Activated CD8-positive, alpha-beta memory T cell treated with anti-CD3 and anti-CD28 coated beads for 48 hours (primary cell): ENCODE results near the gene ZNF761.
A peak's percentile ranks its signal among the peaks of the same experiment; 100 is the strongest.
"Not testable (repeated sequence)": the region's sequence is repeated elsewhere in the genome, so short reads cannot be mapped to it uniquely, and the experiment has no call there.

Source experiments
- DNase-seq, 3 experiments: peaks; one replicate each; pipeline ENCODE4 v3.0.0-alpha.2; 2020; ENCODE audit warnings: low read depth in 2 of 3, low spot score in 2 of 3

The ZNF761 gene

DNA sequence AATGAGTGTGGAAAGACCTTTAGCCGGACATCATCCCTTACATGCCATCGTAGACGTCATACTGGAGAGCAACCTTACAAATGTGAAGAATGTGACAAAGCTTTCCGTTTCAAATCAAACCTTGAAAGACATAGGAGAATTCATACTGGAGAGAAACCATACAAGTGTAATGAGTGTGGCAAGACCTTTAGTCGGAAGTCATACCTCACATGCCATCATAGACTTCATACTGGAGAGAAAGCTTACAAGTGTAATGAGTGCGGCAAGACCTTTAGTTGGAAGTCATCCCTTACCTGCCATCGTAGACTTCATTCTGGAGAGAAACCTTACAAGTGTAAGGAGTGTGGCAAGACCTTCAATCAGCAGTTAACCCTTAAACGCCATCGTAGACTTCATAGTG is 24.0 kb downstream of the ZNF761 start:
- DNase-seq = no peak

DNA sequence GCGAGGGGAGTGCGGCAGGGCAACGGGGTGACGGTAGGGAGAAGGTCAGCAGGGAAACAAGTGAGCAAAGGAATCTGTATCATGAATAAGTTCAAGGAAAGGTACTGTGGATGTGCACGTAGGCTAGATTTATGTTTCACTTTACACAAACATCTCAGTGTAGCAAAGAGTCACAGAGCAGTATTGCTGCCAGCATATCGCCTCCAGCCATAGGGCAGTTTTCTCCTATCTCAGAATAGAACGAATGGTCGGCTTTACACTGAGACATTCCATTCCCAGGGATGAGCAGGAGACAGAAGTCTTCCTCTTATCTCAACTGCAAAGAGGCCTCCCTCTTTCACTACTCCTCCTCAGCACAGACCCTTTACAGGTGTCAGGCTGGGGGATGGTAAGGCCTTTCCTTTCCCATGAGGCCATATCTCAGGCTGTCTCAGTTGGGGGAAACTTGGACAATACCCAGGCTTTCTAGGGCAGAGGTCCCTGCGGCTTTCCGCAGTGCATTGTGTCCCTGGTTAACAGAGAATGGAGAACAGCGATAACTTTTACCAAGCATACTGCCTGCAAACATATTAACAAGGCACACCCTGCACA is 28.4 kb downstream of the ZNF761 start:
- DNase-seq = not testable (repeated sequence)

DNA sequence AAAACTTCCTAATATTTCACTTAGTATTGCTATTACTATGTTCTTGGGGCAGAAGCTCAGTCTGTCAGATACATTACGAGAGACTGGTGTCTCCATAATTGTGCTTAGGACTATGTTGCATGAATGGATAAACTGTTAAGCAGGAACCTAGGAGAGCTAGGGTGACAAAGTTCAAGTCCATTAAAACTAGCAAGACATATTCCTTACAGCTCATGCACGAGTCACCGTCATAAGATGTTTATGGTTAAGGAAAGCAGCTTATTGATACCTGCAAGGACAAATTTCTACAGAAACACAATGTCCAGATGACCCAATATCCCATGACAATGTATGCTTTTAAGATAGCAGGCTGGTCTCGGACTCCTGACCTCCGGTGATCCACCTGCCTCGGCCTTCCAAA is 30.1 kb downstream of the ZNF761 start:
- no peak for DNase-seq

DNA sequence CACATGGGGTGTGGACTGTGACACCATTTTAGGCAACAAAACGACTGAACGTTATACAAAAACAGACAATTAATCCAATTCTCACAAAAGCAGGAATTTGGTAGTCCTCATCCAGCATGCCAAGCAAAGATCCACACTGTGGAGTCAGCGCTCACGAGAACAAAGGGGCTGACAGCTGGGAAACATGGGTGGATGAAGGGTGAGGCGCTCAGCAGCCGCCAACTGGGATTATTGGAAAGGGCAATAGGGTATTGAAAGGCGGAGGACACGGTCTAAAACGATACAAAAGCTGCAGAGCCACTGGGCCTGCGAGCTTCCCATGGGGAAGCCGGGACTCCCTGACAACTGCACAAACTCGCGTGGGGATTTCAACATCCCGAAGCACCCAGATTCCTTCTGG is 31.1 kb downstream of the ZNF761 start:
- no peak for DNase-seq

DNA sequence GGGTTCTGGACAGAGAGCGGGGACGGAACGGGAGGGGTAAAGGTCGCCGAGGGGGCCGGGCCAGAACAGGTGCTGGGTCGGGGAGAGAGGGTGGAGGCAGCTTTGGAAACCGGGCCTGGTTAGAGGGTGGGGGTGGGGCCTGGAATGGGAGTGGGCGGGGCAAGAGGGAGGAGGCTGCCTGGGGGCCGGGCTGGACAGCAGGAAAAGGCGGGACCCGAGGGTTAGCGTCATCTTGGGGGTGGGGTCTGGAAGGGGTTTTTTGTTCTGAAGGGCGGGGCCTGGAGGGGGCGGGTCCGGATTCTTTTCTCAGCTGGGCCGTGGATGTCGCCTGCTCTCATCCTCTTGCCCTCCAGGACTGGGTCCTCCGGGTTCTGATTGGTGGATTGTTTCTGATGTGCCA is 31.5 kb downstream of the ZNF761 start:
- DNase-seq = no peak

DNA sequence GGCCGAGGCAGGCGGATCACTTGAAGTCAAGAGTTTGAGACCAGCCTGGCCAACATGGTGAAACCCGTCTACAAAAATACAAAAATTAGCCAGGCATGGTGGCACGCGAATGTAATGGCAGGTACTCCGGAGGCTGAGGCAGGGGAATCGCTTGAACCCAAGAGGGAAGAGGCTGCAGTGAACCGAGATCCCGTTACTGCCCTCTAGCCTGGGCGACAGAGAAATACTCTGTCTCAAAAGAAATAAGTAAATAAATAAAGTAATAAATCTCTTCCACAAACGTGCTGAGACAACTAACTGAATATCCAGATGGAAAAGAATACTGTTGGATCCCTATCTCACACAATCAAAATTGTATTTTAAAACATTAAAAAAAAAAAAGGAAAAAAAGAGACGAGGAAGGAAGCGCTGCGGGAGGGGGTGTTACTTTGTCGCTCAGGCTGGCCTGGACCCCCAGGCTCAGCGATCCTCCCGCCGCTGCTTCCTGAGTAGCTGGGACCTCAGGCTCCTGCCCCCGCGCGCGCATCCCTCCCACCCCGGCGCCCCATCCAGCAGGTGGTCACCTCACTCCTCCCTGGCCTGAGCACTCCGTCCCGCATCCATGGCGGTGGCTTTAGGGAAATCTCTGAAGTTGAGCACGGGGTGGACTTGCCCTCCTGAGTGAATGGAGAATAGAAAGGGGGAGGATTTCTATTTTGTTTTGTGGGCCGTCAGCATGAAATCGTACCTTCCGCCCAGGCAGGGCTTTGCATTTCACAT is 35.1 kb downstream of the ZNF761 start:
- DNase-seq = no peak

DNA sequence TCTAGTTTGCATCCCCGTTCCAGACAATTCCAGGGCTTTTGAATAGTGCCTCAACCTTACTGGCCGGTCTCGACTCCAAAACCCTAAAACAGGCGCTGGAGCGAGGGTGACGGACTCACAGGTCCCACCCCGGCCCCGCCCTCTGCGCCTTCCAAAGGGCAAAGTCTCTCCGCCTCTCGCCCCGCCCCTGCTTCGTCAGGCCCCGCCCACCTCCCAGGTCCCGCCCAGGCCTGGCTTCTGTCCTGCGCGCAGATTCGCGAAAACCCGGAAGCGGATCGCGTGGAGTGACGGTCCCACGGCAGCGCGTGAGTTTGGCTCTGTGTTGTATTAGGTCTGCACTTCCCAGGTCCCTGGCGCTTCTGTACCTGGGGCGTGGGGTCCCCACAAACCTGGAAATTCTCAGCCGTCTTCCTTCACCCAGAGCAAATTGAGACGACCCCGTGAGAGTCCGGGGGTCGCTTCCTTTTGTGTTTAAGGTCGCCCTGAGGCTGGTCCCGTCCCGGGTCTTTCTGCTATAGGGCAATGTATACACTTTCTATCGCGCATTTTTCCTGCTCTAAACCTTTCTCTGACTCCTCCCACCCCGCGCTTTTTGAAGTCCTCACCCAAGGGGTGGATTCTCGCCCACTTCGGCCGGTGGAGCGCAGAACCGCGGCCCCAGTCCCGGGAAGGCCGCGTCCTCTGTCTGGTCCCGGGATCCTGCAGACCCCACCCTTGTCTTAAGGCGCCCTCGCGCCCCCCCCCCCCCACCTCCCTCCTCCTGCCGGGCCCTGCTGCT is 35.9 kb downstream of the ZNF761 start, which contains the start of gene ZNF813:
Gene ZNF813 (plus strand): TSS at position 249 of the 778 bp plus-strand sequence. CDS start 16,090 bp downstream, outside the sequence.
- peak; percentile 78 to 95 (median 91) for DNase-seq

DNA sequence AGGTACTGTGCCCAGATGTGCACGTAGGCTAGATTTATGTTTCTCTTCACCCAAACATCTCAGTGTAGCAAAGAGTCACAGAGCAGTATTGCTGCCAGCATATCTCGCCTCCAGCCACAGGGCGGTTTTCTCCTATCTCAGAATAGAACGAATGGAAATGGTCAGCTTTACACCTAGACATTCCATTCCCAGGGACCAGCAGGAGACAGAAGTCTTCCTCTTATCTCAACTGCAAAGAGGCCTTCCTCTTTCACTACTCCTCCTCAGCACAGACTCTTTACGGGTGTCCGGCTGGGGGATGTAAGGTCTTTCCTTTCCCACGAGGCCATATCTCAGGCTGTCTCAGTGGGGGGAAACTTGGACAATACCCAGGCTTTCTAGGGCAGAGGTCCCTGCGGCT is 36.8 kb downstream of the ZNF761 start:
- not testable (repeated sequence) for DNase-seq

DNA sequence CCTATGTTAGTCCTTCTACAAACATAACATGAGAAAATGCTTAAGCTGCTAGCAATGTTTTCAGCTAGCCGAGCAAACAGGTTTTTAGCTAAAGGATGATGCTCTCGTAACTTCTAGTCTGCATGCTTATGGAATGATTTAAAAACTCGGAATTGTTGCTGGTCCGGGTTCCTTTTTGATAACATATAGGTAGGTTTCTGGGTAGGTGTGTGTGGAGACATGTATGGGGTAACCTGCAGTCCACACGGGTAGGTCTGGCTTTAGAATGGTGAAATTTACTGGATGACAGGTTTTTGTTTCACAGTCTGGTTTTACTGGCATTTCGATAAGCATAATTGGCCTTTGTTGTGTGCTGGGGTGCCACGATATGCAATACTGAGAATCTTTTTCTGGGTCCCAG is 40.1 kb downstream of the ZNF761 start:
- DNase-seq = no peak

DNA sequence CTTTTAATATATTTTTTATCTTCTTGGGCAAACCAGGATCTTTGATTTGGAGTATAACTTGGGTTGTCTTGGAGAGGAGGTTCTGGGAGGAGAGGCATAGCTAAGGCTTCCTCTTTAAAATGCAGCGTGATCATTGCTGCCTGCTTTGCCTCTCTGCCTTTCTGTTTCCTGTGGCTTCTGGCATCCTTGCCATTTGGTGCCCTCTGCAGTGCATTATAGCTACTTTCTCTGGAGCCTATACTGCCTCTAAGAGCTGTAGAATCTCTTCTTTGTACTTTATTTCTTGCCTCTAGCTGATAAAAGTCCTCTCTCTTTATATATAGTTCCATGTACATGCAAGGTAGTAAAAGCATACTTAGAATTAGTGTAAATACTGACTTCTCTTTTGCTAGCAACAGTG is 43.0 kb downstream of the ZNF761 start:
- DNase-seq = not testable (repeated sequence)

DNA sequence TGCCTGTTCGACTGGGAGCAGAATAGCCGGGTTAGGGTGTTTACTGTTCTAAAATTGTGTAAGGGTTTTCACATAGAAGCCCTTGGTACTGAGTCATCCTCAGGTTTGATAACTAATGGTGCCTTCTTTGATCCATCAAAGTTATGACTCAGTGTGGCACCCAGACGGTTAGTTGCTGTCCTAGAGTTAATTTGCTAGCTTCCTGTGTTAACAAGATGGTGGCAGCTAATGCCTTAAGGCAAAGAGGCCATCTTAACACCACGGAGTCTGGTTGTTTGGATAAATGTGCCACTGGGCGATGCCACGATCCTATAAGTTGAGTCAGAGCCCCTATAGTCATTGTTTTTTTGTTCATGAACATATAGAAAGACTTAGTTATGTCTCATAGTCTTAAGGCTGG is 43.7 kb downstream of the ZNF761 start:
- DNase-seq = not testable (repeated sequence)

DNA sequence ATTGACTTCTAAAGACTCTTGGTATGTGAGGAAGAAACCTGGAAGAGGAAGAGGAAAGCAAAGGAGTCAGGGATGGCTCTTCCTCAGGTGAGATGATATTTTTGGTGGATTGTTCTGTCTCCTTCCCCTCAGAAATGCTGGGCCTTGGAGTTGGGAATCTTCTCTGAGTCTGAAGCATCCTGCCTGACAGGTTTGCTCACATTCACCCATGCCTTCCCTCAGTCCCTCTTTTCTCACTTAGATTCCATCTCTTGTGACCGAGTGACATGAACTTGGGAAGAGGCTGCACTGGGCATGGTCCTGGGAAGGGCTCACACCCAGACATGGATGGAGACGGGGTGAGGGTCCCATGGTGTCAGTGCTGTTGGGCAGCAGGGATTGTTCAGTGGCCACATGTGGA is 52.0 kb downstream of the ZNF761 start:
- not testable (repeated sequence) for DNase-seq

DNA sequence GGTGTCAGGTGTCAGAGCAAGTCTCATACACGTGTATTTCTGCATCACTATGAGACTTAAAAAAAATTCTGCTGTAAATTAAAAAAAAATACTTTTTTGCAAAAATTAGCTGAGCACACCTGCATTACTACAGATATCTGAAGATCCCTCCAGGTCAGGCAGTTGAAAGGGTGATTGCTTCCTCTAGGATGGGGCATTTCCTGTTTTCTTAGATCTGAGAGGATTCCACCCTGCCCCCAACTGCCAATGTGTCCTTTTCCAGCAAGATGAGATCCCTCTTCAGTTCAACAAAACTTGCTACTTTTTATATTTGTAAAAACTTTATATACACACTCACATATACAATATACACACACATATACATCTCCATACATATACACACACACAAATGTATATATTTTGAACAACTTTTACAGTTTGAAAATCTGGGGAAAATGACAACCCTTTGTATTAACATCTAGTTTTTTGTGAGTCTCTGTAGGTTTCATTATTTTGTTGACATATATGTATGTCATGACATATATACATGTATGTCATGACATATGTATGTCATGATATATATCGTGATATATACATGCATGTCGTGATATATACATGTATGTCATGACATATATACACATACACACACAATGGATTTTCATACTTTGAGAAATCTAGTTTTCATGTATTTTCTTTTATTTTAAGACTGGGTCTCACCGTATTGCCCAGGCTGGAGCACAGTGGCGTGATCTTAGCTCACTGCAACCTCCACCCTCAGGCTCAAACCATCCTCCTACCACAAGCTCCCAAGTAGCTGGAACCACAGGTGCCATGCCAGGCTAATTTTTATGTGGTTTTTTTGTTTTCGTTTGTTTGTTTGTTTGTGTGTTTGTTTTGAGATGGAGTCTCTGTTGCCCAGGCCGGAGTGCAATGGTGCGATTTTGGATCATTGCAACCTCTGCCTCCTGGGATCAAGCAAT is 53.5 kb downstream of the ZNF761 start:
- DNase-seq = no peak

DNA sequence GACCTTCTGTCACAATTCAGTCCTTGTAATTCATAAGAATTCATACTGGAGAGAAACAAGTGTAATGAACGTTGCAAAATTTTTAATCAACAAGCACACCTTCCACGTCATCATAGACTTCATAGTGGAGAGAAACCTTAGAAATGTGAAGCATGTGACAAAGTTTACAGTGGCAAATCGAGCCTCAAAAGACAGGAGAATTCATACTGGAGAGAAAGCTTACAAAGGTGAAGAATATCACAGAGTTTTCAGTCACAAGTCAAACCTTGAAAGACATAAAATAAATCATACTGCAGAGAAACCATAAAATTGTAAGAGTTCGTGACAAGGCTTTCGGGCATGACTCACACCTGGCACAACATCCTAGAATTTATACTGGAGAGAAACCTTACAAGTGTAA is 60.4 kb downstream of the ZNF761 start:
- no peak for DNase-seq

DNA sequence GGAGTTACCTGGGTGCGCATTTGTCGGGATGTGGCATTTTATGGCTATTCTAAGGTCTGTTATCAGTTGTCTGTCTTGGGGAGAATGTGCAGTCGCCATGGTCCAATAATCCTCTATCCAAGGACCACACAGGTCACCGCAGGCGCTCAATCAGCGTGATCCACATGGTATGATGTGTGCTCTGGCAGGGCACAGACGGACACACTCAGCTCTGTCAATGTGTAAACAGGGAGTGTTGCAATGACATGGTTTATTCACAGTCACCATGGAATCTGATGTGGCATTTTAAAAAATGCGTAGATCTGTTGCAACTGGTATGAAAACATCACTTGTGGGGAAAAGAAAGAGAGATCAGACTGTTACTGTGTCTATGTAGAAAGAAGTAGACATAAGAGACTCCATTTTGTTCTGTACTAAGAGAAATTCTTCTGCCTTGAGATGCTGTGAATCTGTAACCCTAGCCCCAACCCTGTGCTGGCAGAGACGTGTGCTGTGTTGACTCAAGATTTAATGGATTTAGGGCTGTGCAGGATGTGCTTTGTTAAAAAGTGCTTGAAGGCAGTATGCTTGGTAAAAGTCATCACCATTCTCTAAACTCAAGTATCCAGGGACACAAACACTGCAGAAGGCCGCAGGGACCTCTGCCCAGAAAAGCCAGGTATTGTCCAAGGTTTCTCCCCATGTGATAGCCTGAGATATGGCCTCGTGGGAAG is 65.7 kb downstream of the ZNF761 start:
- not testable (repeated sequence) for DNase-seq

DNA sequence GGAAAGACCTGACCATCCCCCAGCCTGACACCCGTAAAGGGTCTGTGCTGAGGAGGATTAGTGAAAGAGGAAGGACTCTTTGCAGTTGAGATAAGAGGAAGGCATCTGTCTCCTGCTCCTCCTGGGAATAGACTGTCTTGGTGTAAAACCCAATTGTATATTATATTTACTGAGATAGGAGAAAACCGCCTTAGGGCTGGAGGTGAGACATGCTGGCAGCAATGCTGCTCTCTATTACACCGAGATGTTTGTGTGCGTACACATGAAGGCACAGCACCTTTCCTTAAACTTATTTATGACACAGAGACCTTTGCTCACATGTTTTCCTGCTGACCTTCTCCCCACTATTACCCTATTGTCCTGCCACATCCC is 66.2 kb downstream of the ZNF761 start:
- not testable (repeated sequence) for DNase-seq

DNA sequence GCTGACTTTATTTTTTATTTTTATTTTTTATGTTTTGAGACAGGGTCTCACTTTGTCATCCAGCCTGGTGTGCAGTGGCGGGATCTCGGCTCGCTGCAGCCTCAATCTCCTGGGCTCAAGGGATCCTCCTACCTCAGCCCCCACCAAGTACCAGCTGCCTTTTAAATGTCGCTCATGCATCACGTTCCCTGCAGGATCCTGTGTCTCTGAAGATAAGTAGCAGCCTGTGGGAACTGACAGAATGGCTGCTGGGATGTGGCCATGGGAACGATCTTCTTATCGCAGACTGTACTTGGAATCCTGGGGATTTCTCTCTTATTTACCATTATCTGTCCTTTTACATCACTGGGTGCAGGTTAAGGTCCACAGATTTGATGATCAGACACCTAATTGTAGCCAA is 71.4 kb downstream of the ZNF761 start:
- DNase-seq = not testable (repeated sequence)

DNA sequence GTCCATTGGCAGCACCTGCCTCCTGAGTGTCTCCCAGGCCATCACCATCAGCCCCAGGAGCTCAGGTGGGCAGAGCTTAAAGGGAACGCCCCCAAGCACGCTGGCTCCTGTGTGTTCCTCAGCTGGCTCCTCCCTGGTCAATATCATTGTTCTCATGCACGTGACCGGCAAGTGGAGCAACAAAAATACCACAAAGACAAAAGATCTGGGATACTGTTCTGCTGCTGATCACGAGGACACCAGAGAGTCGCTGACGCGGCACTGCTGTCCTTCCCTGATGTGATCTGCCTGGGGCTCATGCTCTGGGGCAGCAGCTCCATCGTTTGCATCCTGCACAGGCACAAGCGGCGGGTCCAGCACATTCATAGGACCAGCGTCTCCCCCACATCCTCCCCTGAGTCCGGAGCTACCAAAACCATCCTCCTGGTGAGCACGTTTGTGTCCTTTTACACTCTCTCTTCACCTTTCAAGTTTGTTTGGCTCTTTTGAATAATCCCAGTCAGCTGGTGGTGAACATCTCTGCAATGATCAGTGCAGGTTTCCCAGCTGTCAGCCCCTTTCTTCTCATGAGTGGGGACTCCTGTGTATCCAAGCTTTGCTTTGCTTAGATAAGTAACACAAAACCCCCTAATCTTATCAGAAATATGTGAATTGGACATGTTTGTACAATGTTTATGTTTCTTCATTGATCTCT is 72.0 kb downstream of the ZNF761 start:
- not testable (repeated sequence) for DNase-seq

DNA sequence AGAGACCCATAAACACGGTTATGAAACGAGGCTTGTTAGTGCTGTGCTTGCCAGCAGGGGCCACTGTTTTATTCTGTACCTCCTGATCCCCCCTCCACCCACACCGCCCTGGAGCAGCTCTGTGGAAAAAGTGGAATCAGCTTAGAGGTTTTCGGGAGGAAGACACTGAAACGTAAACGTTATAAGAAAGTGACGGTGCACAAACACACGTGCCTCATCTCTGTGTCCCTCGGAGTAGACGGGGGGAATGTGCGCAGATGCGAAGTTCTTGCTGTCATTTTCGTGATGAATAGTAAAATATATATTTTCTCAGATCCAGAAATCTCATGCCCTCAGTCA is 72.5 kb downstream of the ZNF761 start:
- not testable (repeated sequence) for DNase-seq

DNA sequence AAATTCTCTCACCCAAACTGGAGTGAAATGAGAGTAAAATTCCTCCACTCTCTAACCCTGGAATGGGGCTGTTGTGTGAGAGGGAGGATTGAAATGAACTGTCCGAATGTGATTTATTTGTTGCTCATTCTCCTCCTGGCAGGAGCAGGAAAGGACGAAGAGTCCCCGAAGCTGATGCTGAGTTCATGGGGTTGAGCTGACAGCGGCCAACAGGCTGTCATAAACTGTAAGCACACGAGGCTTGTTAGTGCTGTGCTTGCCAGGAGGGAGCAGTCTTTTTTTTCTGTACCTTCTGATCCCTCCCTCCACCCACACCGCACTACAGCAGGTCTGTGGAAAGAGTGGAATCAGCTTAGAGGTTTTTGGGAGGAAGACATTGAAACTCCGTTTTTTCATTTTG is 73.1 kb downstream of the ZNF761 start:
- DNase-seq = no peak
